ENCODE results near the gene BLM. TPM values are rescaled to one million over a fixed set of nuclear protein-coding genes. Genes with fewer than 3 reads are reported as not detected.

Gene BLM
- total and polyA plus RNA-seq, 2 of the 8 experiments (the other 6 are each of a cell fraction or from before 2014, with no cell fraction given): 15.2 to 46.7 TPM

DNA sequence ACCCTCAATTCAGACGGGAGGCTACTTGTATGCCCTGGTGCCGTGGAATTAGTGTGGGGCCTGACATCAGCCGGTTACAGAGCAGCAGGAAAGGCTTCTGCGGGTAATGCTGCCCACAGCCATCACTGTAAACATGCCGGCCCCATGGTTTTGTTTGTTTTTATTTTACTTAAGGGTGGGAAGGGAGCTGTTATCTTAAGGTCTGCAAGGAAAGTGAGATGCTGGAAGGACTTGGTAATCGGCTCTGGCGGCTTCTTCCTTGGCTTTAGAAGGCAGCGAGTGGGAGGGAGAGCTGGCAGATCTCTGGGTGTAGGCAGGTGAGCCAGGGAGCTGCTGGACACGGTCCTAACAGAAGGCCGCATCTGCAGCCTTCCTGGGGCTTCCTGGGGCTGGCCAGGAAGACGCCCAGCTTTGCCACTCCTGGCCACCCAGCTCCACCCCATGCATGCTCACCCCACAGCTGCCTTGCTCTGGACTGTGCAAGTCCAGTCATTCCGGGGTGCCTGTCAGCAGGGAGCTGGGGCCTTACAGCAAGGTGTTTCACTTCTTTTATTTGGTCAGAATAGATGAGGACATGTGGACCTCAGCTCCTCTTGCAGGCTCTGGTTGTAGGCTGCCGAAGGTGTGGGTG lies 97.2 kb downstream of the BLM start:
- CTCF ChIA-PET (ENCODE audit: partially characterized antibody): interaction anchor here (0.9 to 12.3 kb wide), 5 partner anchors 8 to 118 kb away, joined by 3 to 132 read pairs (median 5); partner anchors contain the start of genes FES and HDDC3
- 87% methylated on average over 13 of the region's 13 CpGs; no CpG with 5 or more reads in 1 of the 2 experiments for WGBS, 2 experiments (ENCODE audit: extremely low coverage in 1 of 2, insufficient coverage in 1 of 2, insufficient read length in 1 of 2, insufficient replicate concordance in 2 of 2, low coverage in 1 of 2, low lambda C conversion rate in 2 of 2, missing lambda C conversion rate in 1 of 2)
- FAIRE-seq: no peak
- TF ChIP-seq CBX8 (IDR thresholded peaks at IDR 0.05; ENCODE audit: borderline replicate concordance, low read depth, low read length) (no peak), SIN3A (conservative IDR thresholded peaks at IDR 0.05 in 1 of 2, IDR thresholded peaks at IDR 0.05 in 1 of 2; ENCODE audit: low read depth in 1 of 2, low read length in 2 of 2) (no peak), SIX5 (IDR thresholded peaks at IDR 0.05; ENCODE audit: low read depth, low read length) (no peak), SUZ12 (IDR thresholded peaks at IDR 0.05; ENCODE audit: low read length) (no peak), KDM4A (IDR thresholded peaks at IDR 0.05; ENCODE audit: low read depth, low read length, severe bottlenecking) (no peak), SIRT6 (IDR thresholded peaks at IDR 0.05; ENCODE audit: low read length) (no peak)
- TF ChIP-seq, protein P1, sequence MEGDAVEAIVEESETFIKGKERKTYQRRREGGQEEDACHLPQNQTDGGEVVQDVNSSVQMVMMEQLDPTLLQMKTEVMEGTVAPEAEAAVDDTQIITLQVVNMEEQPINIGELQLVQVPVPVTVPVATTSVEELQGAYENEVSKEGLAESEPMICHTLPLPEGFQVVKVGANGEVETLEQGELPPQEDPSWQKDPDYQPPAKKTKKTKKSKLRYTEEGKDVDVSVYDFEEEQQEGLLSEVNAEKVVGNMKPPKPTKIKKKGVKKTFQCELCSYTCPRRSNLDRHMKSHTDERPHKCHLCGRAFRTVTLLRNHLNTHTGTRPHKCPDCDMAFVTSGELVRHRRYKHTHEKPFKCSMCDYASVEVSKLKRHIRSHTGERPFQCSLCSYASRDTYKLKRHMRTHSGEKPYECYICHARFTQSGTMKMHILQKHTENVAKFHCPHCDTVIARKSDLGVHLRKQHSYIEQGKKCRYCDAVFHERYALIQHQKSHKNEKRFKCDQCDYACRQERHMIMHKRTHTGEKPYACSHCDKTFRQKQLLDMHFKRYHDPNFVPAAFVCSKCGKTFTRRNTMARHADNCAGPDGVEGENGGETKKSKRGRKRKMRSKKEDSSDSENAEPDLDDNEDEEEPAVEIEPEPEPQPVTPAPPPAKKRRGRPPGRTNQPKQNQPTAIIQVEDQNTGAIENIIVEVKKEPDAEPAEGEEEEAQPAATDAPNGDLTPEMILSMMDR (IDR thresholded peaks at IDR 0.05; ENCODE audit: control extremely low read depth in 1 of 3, insufficient read depth in 1 of 3, low read depth in 1 of 3, low read length in 3 of 3): no peak
- TF ChIP-seq, protein P2, sequence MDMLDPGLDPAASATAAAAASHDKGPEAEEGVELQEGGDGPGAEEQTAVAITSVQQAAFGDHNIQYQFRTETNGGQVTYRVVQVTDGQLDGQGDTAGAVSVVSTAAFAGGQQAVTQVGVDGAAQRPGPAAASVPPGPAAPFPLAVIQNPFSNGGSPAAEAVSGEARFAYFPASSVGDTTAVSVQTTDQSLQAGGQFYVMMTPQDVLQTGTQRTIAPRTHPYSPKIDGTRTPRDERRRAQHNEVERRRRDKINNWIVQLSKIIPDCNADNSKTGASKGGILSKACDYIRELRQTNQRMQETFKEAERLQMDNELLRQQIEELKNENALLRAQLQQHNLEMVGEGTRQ (IDR thresholded peaks at IDR 0.05; ENCODE audit: low read length): no peak

More for the DNA sequence above, 97.2 kb downstream of the BLM start:
- Histone ChIP-seq H4K91ac (replicated peaks; ENCODE audit: insufficient read length, low read length) (no peak overlapping the region), H3K23ac (ENCODE audit: insufficient read length) (no peak overlapping the region), H2BK20ac (ENCODE audit: low read length) (no peak overlapping the region), H3K56ac (replicated peaks; ENCODE audit: insufficient read length, low read depth, low read length) (no peak overlapping the region), H3K9ac (replicated peaks in 1 of 4; ENCODE audit: extremely low read depth in 1 of 4, low read depth in 3 of 4, low read length in 3 of 4) (no peak overlapping the region), H2BK120ac (replicated peaks; ENCODE audit: low read depth, low read length) (no peak overlapping the region), H3K23me2 (ENCODE audit: low read depth, low read length) (no peaks in the 10 kb centered on the region), H4K5ac (ENCODE audit: insufficient read length, low read depth, low read length) (no peak overlapping the region), H3K9me3 (ENCODE audit: insufficient read depth in 2 of 2, low read depth in 1 of 2, low read length in 1 of 2) (no peaks in the 10 kb centered on the region), H2BK15ac (ENCODE audit: low read length) (no peak overlapping the region), H3K27me3 (replicated peaks in 1 of 4; ENCODE audit: control insufficient read depth in 3 of 4, extremely low read depth in 1 of 4, insufficient read depth in 3 of 4, low read length in 3 of 4) (no peaks in the 10 kb centered on the region), H3K14ac (ENCODE audit: insufficient read length) (no peak overlapping the region), H3K4me2 (ENCODE audit: insufficient read depth in 1 of 2, low read depth in 2 of 2, low read length in 2 of 2) (peak overlapping the region; percentile 30 to 56; a peak in 1 of 4 replicates), H3K79me2 (ENCODE audit: control insufficient read depth in 1 of 2, insufficient read depth in 2 of 2, low read length in 2 of 2) (no peaks in the 10 kb centered on the region), H3K18ac (ENCODE audit: extremely low read depth, low read length) (no peak overlapping the region), H2BK5ac (ENCODE audit: low read depth, low read length) (no peak overlapping the region), H3K27ac (ENCODE audit: low read depth, low read length) (no peak overlapping the region), H4K8ac (ENCODE audit: extremely low read depth, insufficient read depth, low read length) (no peak overlapping the region), H3K4me3 (ENCODE audit: extremely low read depth in 1 of 4, insufficient read depth in 2 of 4, low read depth in 3 of 4, low read length in 4 of 4) (peak overlapping the region in 1 of 4 experiments; percentile 10; a peak in 1 of 8 replicates), H3K4me1 (replicated peaks in 1 of 4; ENCODE audit: control insufficient read depth in 3 of 4, insufficient read depth in 4 of 4, low read length in 3 of 4) (peaks cover 12 to 24% (median 18%) of the 10 kb centered on the region in 4 experiments), H3K79me1 (ENCODE audit: low read depth, low read length) (no peaks in the 10 kb centered on the region), H2BK12ac (ENCODE audit: low read depth, low read length) (no peak overlapping the region), H3K36me3 (ENCODE audit: control insufficient read depth in 2 of 4, insufficient read depth in 4 of 4, low read length in 3 of 4) (peaks cover 6 to 47% (median 17%) of the 10 kb centered on the region in 4 experiments), H2AFZ (ENCODE audit: low read length) (no peak overlapping the region), H4K20me1 (replicated peaks in 1 of 2; ENCODE audit: control insufficient read depth in 1 of 2, insufficient read depth in 2 of 2, low read length in 2 of 2) (no peaks in the 10 kb centered on the region), H3K4ac (replicated peaks; ENCODE audit: insufficient read length, low read depth, low read length) (no peak overlapping the region), H2AK5ac (ENCODE audit: low read depth, low read length) (no peak overlapping the region)
- no peak for DNase-seq (ENCODE audit: low read depth in 1 of 2, low spot score in 2 of 2)
- POLR2A ChIA-PET (ENCODE audit: partially characterized antibody): interaction anchor here (0.7 to 0.9 kb wide), 2 partner anchors 13 to 60 kb away, joined by 3 to 4 read pairs; no protein-coding TSS in a partner anchor

Data from H1 (cell line).